GM12878 (cell line): ENCODE data around the gene UBA5. TPM values are rescaled to one million over a fixed set of nuclear protein-coding genes. Genes with fewer than 3 reads are reported as not detected.

Experiments
- ATAC-seq: fragments of 200-7000 bp; cut with Tn5 transposase; 3 replicates; pipeline ENCODE4 v1.9.1; 2020; ENCODE audit warnings: mild to moderate bottlenecking, moderate library complexity
- BruUV-seq: library from RNA; stranded (reverse); fragments of 400-500 nt; replicated peaks from 2 replicates; lab custom pipeline; 2021; lab: Mats Ljungman, UMichigan
- CTCF ChIA-PET: fragments of 300-600 bp; sonication (Branson Sonifier 250); formaldehyde crosslinking; extraction: SDS; loops from one replicate; lab custom pipeline; 2021; ENCODE audit warnings: inconsistent platforms; lab: Yijun Ruan, JAX
- POLR2A ChIA-PET: fragments of 350-600 bp; formaldehyde crosslinking; extraction: SDS; loops from one replicate; lab custom pipeline; 2021; ENCODE audit warnings: inconsistent platforms; lab: Charles Lee
- RAD21 ChIA-PET: fragments of 300-600 bp; sonication (Branson Sonifier 250); formaldehyde crosslinking; loops from one replicate; lab custom pipeline; 2023; ENCODE audit warnings: antibody characterized with exemption; ENCODE audit not compliant: unreplicated experiment; lab: Charles Lee
- SMC1A ChIA-PET: fragments of 300-600 bp; sonication (Branson Sonifier 250); formaldehyde crosslinking; loops from one replicate; lab custom pipeline; 2023; ENCODE audit not compliant: unreplicated experiment, uncharacterized antibody; lab: Charles Lee
- DNase-seq: peaks from one replicate; pipeline ENCODE4 v3.0.0-alpha.2; 2011; ENCODE audit warnings: low read depth, low spot score
- FAIRE-seq: peaks from 3 replicates; lab custom pipeline; 2011; peaks lifted over from hg19 to GRCh38; lab: Jason Lieb, UNC
- H2AFZ ChIP-seq: 2 replicates; pipeline ENCODE4 v1.6.0; 2011; ENCODE audit warnings: low read depth, low read length, control low read depth; ENCODE audit not compliant: control insufficient read depth
- H3K27ac ChIP-seq: 2 replicates; pipeline ENCODE4 v1.5.1; 2011; ENCODE audit warnings: control low read depth; ENCODE audit not compliant: control insufficient read depth, insufficient read depth
- H3K27me3 ChIP-seq, 2 experiments: replicated peaks in 1 of 2; 2 replicates each; pipeline versions ENCODE4 v1.6.0 to v1.6.1; 2011; ENCODE audit warnings: low read length in 1 of 2; ENCODE audit not compliant: control insufficient read depth in 2 of 2, insufficient read depth in 2 of 2
- H3K36me3 ChIP-seq, 2 experiments: 2 replicates each; pipeline ENCODE4 v1.5.1; 2011; ENCODE audit warnings: low read length in 1 of 2; ENCODE audit not compliant: control insufficient read depth in 2 of 2, insufficient read depth in 2 of 2
- H3K4me1 ChIP-seq: 2 replicates; pipeline ENCODE4 v1.6.1; 2011; ENCODE audit warnings: mild to moderate bottlenecking, low read length, moderate library complexity, mixed read lengths; ENCODE audit not compliant: control insufficient read depth, insufficient read depth
- H3K4me2 ChIP-seq: 2 replicates; pipeline ENCODE4 v1.6.0; 2011; ENCODE audit warnings: control low read depth; ENCODE audit not compliant: control insufficient read depth, insufficient read depth
- H3K4me3 ChIP-seq: fragments of 200-600 bp; sonication (generic); 2 replicates; pipeline ENCODE4 v1.5.1; 2016
- H3K79me2 ChIP-seq: 2 replicates; pipeline ENCODE4 v1.6.0; 2011; ENCODE audit warnings: low read length; ENCODE audit not compliant: control insufficient read depth, insufficient read depth
- H3K9ac ChIP-seq: 2 replicates; pipeline ENCODE4 v1.8.0; 2011; ENCODE audit warnings: low read length, control low read depth, mixed read lengths; ENCODE audit not compliant: control insufficient read depth, insufficient read depth
- H3K9me3 ChIP-seq: replicated peaks from 3 replicates; pipeline ENCODE4 v1.5.1; 2011; ENCODE audit warnings: mild to moderate bottlenecking, low read length; ENCODE audit not compliant: control insufficient read depth, insufficient read depth
- H4K20me1 ChIP-seq: 2 replicates; pipeline ENCODE4 v1.6.0; 2011; ENCODE audit not compliant: control insufficient read depth, insufficient read depth
- E4F1 ChIP-seq: fragments of 450-650 bp; IDR thresholded peaks from 2 replicates; pipeline ENCODE4 v1.6.1; 2018; ENCODE audit warnings: borderline replicate concordance, mild to moderate bottlenecking; ENCODE audit not compliant: partially characterized antibody
- ETV6 ChIP-seq, 2 experiments: fragments of 450-650 bp in 1 of 2; IDR thresholded peaks in 1 of 2; conservative IDR thresholded peaks in 1 of 2; 2 replicates each; pipeline ENCODE4 v1.6.1; 2014; ENCODE audit warnings: antibody characterized with exemption in 1 of 2, borderline replicate concordance in 1 of 2, low read depth in 1 of 2, mild to moderate bottlenecking in 1 of 2, moderate library complexity in 1 of 2
- NR2F1 ChIP-seq: fragments of 450-650 bp; conservative IDR thresholded peaks from 2 replicates; pipeline ENCODE4 v1.6.1; 2017; ENCODE audit warnings: mild to moderate bottlenecking
- RELA ChIP-seq: fragments of 450-650 bp; IDR thresholded peaks from 2 replicates; pipeline ENCODE4 v1.8.0; 2014; ENCODE audit warnings: borderline replicate concordance; ENCODE audit not compliant: partially characterized antibody
- SMAD5 ChIP-seq: IDR thresholded peaks from 2 replicates; pipeline ENCODE4 v1.6.1; 2016; ENCODE audit warnings: antibody characterized with exemption, low read depth
- WRNIP1 ChIP-seq: IDR thresholded peaks from 2 replicates; pipeline ENCODE4 v1.6.1; 2011; ENCODE audit warnings: low read depth, low read length, improper control_type of control experiment, borderline replicate concordance
- ZBTB33 ChIP-seq: fragments of 450-650 bp; IDR thresholded peaks from 2 replicates; pipeline ENCODE4 v1.6.1; 2017; ENCODE audit warnings: mild to moderate bottlenecking
- WGBS: methylation state at CpG from one replicate; pipeline ENCODE4 v1.1.6; 2016; ENCODE audit warnings: low lambda C conversion rate; ENCODE audit not compliant: insufficient replicate concordance, insufficient coverage; ENCODE audit errors: missing lambda C conversion rate; 5-methylcytosine and 5-hydroxymethylcytosine counted together
- in situ Hi-C: fragments of 300-500 bp; cut with MboI; formaldehyde crosslinking; loops from 9 replicates; pipeline ENCODE4 v1.14.3; 2018; ENCODE audit warnings: mixed read lengths
- intact Hi-C: fragments of 100-400 bp; cut with micrococcal nuclease; formaldehyde crosslinking; loops from one replicate; pipeline ENCODE4 v1.14.2; 2022; ENCODE audit not compliant: unreplicated experiment
- polyA plus RNA-seq, 11 experiments: library from polyadenylated mRNA; depleted of rRNA in 4 of 11; unstranded in 6 of 11; stranded (reverse) in 5 of 11; fragments of >200 nt; fragmentation: Nextera tagmentation in 4 of 11; fragmentation: Illumina TruSeq in 1 of 11; extraction: Ambion mirVana in 4 of 11; extraction: Trizol in 1 of 11; gene quantifications; 1 replicate in 1 of 11; 2 replicates in 10 of 11; pipeline versions ENCODE4 v1.2.1 to v1.2.3, GENCODE V29; 2011 to 2016; ENCODE audit warnings: inconsistent platforms in 2 of 11, missing spikeins in 2 of 11, low read depth in 1 of 11
- total RNA-seq, 4 experiments: library from RNA; depleted of rRNA in 3 of 4; stranded (reverse); fragments of >200 nt in 3 of 4; fragmentation: Illumina TruSeq in 1 of 4; extraction: Trizol in 1 of 4; gene quantifications; 2 replicates each; pipeline versions ENCODE4 v1.2.1 to v1.2.3, GENCODE V29; 2013 to 2021
- TF ChIP-seq, protein P1 (sequence below): IDR thresholded peaks from 2 replicates; pipeline ENCODE4 v1.6.1; 2012; ENCODE audit warnings: mild to moderate bottlenecking, low read depth, low read length
- TF ChIP-seq, protein P2 (sequence below): IDR thresholded peaks from 2 replicates; pipeline ENCODE4 v1.6.1; 2012; ENCODE audit warnings: improper control_type of control experiment, low read depth, low read length; ENCODE audit not compliant: insufficient replicate concordance

UBA5 gene
- total and polyA plus RNA-seq, 10 of the 15 experiments (the other 5 are each of a cell fraction or from before 2014, with no cell fraction given), result 10.2 to 62.1 (median 43.8) TPM

GRCh38 chr3:132637590-132637989 lies 22.5 kb upstream of the UBA5 start:
- Histone ChIP-seq H3K9me3 (no peaks in the 10 kb centered on the region), H3K4me2 (no peak overlapping the region), H3K4me3 (no peak overlapping the region), H3K79me2 (no peaks in the 10 kb centered on the region), H2AFZ (no peak overlapping the region), H3K36me3 (peaks cover 0 to 2% of the 10 kb centered on the region in 2 experiments; a peak in 1 of 4 replicates), H3K4me1 (no peaks in the 10 kb centered on the region), H3K9ac (no peak overlapping the region), H3K27ac (no peak overlapping the region), H4K20me1 (no peaks in the 10 kb centered on the region), H3K27me3 (no peaks in the 10 kb centered on the region)
- FAIRE-seq, result no peak
- in situ Hi-C loops (no loop called here), intact Hi-C loops (no loop called here)
- ChIA-PET SMC1A (interaction anchor here (9.1 kb wide), 1 partner anchor 102 kb away, joined by 100 read pairs; no protein-coding TSS in a partner anchor), POLR2A (no interaction called here), RAD21 (no interaction called here), CTCF (interaction anchor here (0.7 kb wide), 1 partner anchor 89 kb away, joined by 3 read pairs; no protein-coding TSS in a partner anchor)
- no peak for DNase-seq
- no peak for ATAC-seq
- BruUV-seq, result no TSS peak
- TF ChIP-seq ETV6 (conservative IDR thresholded peaks at IDR 0.05 in 1 of 2, IDR thresholded peaks at IDR 0.05 in 1 of 2; ENCODE audit: borderline replicate concordance in 1 of 2, low read depth in 1 of 2), result no peak
- TF ChIP-seq, protein P1, sequence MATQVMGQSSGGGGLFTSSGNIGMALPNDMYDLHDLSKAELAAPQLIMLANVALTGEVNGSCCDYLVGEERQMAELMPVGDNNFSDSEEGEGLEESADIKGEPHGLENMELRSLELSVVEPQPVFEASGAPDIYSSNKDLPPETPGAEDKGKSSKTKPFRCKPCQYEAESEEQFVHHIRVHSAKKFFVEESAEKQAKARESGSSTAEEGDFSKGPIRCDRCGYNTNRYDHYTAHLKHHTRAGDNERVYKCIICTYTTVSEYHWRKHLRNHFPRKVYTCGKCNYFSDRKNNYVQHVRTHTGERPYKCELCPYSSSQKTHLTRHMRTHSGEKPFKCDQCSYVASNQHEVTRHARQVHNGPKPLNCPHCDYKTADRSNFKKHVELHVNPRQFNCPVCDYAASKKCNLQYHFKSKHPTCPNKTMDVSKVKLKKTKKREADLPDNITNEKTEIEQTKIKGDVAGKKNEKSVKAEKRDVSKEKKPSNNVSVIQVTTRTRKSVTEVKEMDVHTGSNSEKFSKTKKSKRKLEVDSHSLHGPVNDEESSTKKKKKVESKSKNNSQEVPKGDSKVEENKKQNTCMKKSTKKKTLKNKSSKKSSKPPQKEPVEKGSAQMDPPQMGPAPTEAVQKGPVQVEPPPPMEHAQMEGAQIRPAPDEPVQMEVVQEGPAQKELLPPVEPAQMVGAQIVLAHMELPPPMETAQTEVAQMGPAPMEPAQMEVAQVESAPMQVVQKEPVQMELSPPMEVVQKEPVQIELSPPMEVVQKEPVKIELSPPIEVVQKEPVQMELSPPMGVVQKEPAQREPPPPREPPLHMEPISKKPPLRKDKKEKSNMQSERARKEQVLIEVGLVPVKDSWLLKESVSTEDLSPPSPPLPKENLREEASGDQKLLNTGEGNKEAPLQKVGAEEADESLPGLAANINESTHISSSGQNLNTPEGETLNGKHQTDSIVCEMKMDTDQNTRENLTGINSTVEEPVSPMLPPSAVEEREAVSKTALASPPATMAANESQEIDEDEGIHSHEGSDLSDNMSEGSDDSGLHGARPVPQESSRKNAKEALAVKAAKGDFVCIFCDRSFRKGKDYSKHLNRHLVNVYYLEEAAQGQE, result no peak
- TF ChIP-seq SMAD5, result no peak
- TF ChIP-seq WRNIP1, result no peak
- no peak for TF ChIP-seq E4F1
- TF ChIP-seq, protein P2, sequence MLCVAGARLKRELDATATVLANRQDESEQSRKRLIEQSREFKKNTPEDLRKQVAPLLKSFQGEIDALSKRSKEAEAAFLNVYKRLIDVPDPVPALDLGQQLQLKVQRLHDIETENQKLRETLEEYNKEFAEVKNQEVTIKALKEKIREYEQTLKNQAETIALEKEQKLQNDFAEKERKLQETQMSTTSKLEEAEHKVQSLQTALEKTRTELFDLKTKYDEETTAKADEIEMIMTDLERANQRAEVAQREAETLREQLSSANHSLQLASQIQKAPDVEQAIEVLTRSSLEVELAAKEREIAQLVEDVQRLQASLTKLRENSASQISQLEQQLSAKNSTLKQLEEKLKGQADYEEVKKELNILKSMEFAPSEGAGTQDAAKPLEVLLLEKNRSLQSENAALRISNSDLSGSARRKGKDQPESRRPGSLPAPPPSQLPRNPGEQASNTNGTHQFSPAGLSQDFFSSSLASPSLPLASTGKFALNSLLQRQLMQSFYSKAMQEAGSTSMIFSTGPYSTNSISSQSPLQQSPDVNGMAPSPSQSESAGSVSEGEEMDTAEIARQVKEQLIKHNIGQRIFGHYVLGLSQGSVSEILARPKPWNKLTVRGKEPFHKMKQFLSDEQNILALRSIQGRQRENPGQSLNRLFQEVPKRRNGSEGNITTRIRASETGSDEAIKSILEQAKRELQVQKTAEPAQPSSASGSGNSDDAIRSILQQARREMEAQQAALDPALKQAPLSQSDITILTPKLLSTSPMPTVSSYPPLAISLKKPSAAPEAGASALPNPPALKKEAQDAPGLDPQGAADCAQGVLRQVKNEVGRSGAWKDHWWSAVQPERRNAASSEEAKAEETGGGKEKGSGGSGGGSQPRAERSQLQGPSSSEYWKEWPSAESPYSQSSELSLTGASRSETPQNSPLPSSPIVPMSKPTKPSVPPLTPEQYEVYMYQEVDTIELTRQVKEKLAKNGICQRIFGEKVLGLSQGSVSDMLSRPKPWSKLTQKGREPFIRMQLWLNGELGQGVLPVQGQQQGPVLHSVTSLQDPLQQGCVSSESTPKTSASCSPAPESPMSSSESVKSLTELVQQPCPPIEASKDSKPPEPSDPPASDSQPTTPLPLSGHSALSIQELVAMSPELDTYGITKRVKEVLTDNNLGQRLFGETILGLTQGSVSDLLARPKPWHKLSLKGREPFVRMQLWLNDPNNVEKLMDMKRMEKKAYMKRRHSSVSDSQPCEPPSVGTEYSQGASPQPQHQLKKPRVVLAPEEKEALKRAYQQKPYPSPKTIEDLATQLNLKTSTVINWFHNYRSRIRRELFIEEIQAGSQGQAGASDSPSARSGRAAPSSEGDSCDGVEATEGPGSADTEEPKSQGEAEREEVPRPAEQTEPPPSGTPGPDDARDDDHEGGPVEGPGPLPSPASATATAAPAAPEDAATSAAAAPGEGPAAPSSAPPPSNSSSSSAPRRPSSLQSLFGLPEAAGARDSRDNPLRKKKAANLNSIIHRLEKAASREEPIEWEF, result no peak
- TF ChIP-seq ZBTB33, result no peak
- no peak for TF ChIP-seq RELA
- no peak for TF ChIP-seq NR2F1
- WGBS, result 44% methylated on average over 1 of the region's 1 CpG
